Panc1 (cell line): ENCODE results near the gene SPRN. TPM values are rescaled to one million over a fixed set of nuclear protein-coding genes. Genes with fewer than 3 reads are reported as not detected.
"Not testable (repeated sequence)": the region's sequence is repeated elsewhere in the genome, so short reads cannot be mapped to it uniquely, and the experiment has no call there.

Source experiments
- ATAC-seq: fragments of 200-7000 bp; cut with Tn5 transposase; 2 replicates; pipeline ENCODE4 v1.9.1; 2020; ENCODE audit warnings: mild to moderate bottlenecking, moderate library complexity
- BruUV-seq: library from RNA; stranded (reverse); fragments of 400-500 nt; replicated peaks from 2 replicates; lab custom pipeline; 2021; lab: Mats Ljungman, UMichigan
- CTCF ChIA-PET: fragments of 300-600 bp; sonication (Branson Sonifier 250); formaldehyde crosslinking; loops from one replicate; lab custom pipeline; 2022; ENCODE audit warnings: antibody characterized with exemption; lab: Charles Lee
- POLR2A ChIA-PET: fragments of 300-600 bp; sonication (Branson Sonifier 250); formaldehyde crosslinking; loops from one replicate; lab custom pipeline; 2022; ENCODE audit warnings: antibody characterized with exemption; lab: Charles Lee
- DNase-seq: peaks from one replicate; pipeline ENCODE4 v3.0.0-alpha.2; 2010; ENCODE audit warnings: low read depth, low spot score
- H3K27ac ChIP-seq: 2 replicates; pipeline ENCODE4 v1.5.1; 2011; ENCODE audit warnings: mild to moderate bottlenecking, low read length, inconsistent platforms
- H3K27me3 ChIP-seq: fragments of 200-500 bp; sonication (Bioruptor generic); 2 replicates; pipeline ENCODE4 v1.6.0; 2014; ENCODE audit warnings: low read length, inconsistent platforms; ENCODE audit not compliant: control insufficient read depth, insufficient read depth
- H3K36me3 ChIP-seq: fragments of 200-500 bp; sonication (Bioruptor generic); 2 replicates; pipeline ENCODE4 v1.5.1; 2014; ENCODE audit warnings: inconsistent platforms, mild to moderate bottlenecking, low read length, moderate library complexity; ENCODE audit not compliant: control insufficient read depth, insufficient read depth
- H3K4me1 ChIP-seq: 2 replicates; pipeline ENCODE4 v1.5.1; 2011; ENCODE audit warnings: inconsistent platforms, mild to moderate bottlenecking, low read length, moderate library complexity; ENCODE audit not compliant: control insufficient read depth, insufficient read depth
- H3K4me3 ChIP-seq, 2 experiments: 2 replicates each; pipeline ENCODE4 v1.5.1; 2011 to 2012; ENCODE audit warnings: low read depth in 2 of 2, low read length in 2 of 2, mild to moderate bottlenecking in 2 of 2, inconsistent platforms in 1 of 2, moderate library complexity in 1 of 2
- H3K9me3 ChIP-seq: fragments of 200-500 bp; sonication (Bioruptor generic); 2 replicates; pipeline ENCODE4 v1.5.1; 2014; ENCODE audit warnings: low read depth, mild to moderate bottlenecking, inconsistent platforms, low read length, moderate library complexity; ENCODE audit not compliant: control insufficient read depth, insufficient read depth
- CTCF ChIP-seq: fragments of 450-650 bp; IDR thresholded peaks from 2 replicates; pipeline ENCODE4 v1.5.1; 2017; ENCODE audit warnings: mild to moderate bottlenecking
- POLR2AphosphoS5 ChIP-seq: IDR thresholded peaks from 2 replicates; pipeline ENCODE4 v1.6.1; 2012; ENCODE audit warnings: mild to moderate bottlenecking, low read depth, low read length, moderate library complexity
- SIN3A ChIP-seq: IDR thresholded peaks from 2 replicates; pipeline ENCODE4 v1.6.1; 2012; ENCODE audit warnings: low read depth, mild to moderate bottlenecking, low read length, moderate library complexity, borderline replicate concordance; ENCODE audit not compliant: insufficient read depth
- TCF7L2 ChIP-seq: IDR thresholded peaks from 2 replicates; pipeline ENCODE4 v1.6.1; 2011; ENCODE audit warnings: mild to moderate bottlenecking, low read depth, low read length, inconsistent platforms
- in situ Hi-C: cut with HindIII; loops from 2 replicates; pipeline ENCODE4 v1.10.0; 2016; ENCODE audit warnings: low sequenced_read_pairs, low pct_unique_long_range_greater_than_20kb
- intact Hi-C: fragments of 100-400 bp; cut with micrococcal nuclease; formaldehyde crosslinking; loops from one replicate; pipeline ENCODE4 v1.10.0; 2022; ENCODE audit not compliant: unreplicated experiment
- total RNA-seq: library from RNA; stranded (reverse); gene quantifications from one replicate; pipeline ENCODE4 v1.2.1, GENCODE V29; 2021; ENCODE audit not compliant: unreplicated experiment
- TF ChIP-seq, protein P1 (sequence below), 2 experiments: IDR thresholded peaks; 2 replicates each; pipeline ENCODE4 v1.6.1; 2011 to 2012; ENCODE audit warnings: low read depth in 2 of 2, control low read depth in 1 of 2, low read length in 1 of 2, mild to moderate bottlenecking in 1 of 2, moderate library complexity in 1 of 2; ENCODE audit not compliant: insufficient read depth in 1 of 2

Gene SPRN
- total RNA-seq, 1 experiment from 2014 or later = 0.64 TPM

DNA sequence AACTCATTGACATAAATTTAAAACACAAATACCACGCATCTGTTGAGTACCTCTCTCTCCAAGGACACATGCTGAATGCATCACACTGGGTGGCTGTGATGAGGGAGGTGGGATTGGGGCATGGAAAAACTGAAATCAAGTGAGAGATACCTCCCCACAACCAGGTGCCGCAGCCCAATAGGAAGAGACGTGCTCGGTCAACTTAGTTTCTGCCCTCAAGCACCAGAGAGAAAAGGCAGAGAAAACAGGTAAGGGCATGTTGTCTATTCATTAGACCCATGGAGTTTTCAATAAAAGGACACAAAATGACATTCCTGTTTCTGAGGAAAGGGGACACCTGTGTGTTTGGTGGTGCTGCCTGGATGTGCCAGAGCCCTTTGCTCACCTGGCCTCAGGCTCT is 5.1 kb upstream of the SPRN start:
- H3K9me3 ChIP-seq, POLR2A ChIA-PET, in situ Hi-C loops, H3K4me1 ChIP-seq, H3K27me3 ChIP-seq, BruUV-seq, H3K36me3 ChIP-seq, H3K27ac ChIP-seq, DNase-seq, ATAC-seq, H3K4me3 ChIP-seq: not testable (repeated sequence)
- intact Hi-C loops = loop anchor here (2.0 kb wide), 1 partner anchor 143 kb away; no protein-coding TSS in a partner anchor
- CTCF ChIA-PET = interaction anchor here (0.7 kb wide), 1 partner anchor 119 kb away, joined by 10 read pairs; no protein-coding TSS in a partner anchor

- CTCF ChIA-PET, DNase-seq, H3K27ac ChIP-seq, ATAC-seq, in situ Hi-C loops, BruUV-seq, H3K9me3 ChIP-seq, intact Hi-C loops, H3K36me3 ChIP-seq, H3K4me3 ChIP-seq, POLR2A ChIA-PET, H3K27me3 ChIP-seq: not testable (repeated sequence)
- peaks cover 21% of the 10 kb centered on the region for H3K4me1 ChIP-seq
These were observed 323 bp downstream of the SPRN start for GRCh38 chr10:133424102-133424501.

DNA sequence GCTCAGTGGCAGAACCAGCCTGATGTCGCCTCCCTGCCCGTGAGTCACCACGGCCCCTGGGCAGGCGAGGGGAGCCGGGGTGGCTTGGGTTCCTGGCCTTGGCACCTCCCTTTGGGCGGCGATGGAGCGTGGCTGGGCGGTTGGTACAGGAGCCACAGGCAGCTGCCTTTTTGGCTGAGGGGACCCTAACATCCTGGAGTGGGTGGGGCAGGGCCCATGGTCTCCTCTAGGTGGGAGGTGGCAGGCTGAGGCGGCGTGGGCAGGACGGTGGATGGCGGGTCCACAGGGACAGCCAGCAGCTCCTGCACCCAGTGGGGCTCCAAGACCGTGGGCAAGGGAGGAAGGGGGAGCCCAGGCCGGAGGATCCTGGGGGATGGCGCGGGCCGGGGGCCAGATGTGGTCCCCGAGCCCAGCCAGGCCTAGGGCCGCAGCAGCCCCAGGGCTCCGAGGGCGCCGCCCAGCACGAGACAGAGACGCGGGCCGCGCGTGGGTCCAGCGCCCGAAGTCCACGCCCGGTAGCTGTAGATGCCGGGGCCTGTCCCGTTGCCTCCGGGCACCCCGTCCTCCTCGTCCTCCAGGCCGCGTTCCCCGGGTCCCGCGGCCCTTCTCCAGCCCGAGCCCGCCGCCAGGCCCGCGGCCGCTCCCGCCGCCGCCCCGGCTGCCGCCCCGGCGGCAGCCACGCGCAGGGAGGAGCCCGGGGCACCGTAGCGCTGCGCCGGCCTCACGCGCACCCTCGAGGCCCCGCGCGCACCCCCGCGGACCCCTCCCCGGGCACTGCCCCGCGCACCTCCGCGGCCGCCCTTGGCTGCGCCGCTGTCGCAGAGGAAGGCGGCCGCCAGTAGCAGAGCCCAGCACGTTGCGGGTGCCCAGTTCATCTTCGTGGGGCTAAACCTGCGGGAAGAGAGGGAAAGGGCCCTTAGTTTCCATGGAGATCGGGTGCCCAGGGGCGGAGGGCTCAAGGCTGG is 1.3 kb downstream of the SPRN start:
- in situ Hi-C loops (no loop called here), intact Hi-C loops (no loop called here)
- H3K27me3 ChIP-seq = no peaks in the 10 kb centered on the region
- no peaks in the 10 kb centered on the region for H3K36me3 ChIP-seq
- CTCF ChIA-PET = no interaction called here
- peak overlapping the region; percentile 8 to 26; a peak in 3 of 4 replicates for H3K4me3 ChIP-seq
- TF ChIP-seq TCF7L2 (no peak), SIN3A (no peak), POLR2AphosphoS5 (no peak; the same call in 1 of the 2 replicates), CTCF (no peak)
- TF ChIP-seq, protein P1, sequence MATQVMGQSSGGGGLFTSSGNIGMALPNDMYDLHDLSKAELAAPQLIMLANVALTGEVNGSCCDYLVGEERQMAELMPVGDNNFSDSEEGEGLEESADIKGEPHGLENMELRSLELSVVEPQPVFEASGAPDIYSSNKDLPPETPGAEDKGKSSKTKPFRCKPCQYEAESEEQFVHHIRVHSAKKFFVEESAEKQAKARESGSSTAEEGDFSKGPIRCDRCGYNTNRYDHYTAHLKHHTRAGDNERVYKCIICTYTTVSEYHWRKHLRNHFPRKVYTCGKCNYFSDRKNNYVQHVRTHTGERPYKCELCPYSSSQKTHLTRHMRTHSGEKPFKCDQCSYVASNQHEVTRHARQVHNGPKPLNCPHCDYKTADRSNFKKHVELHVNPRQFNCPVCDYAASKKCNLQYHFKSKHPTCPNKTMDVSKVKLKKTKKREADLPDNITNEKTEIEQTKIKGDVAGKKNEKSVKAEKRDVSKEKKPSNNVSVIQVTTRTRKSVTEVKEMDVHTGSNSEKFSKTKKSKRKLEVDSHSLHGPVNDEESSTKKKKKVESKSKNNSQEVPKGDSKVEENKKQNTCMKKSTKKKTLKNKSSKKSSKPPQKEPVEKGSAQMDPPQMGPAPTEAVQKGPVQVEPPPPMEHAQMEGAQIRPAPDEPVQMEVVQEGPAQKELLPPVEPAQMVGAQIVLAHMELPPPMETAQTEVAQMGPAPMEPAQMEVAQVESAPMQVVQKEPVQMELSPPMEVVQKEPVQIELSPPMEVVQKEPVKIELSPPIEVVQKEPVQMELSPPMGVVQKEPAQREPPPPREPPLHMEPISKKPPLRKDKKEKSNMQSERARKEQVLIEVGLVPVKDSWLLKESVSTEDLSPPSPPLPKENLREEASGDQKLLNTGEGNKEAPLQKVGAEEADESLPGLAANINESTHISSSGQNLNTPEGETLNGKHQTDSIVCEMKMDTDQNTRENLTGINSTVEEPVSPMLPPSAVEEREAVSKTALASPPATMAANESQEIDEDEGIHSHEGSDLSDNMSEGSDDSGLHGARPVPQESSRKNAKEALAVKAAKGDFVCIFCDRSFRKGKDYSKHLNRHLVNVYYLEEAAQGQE (IDR thresholded peaks at IDR 0.05; ENCODE audit: insufficient read depth in 1 of 2, low read depth in 2 of 2, low read length in 1 of 2) = no peak
- H3K27ac ChIP-seq = no peak overlapping the region
- BruUV-seq = no TSS peak
- no peak for DNase-seq
- peaks cover 21% of the 10 kb centered on the region for H3K4me1 ChIP-seq
- H3K9me3 ChIP-seq = no peaks in the 10 kb centered on the region
- POLR2A ChIA-PET = no interaction called here
- ATAC-seq = peak; percentile 63
